ENCODE measurements around the gene UNG.

UNG gene

DNA sequence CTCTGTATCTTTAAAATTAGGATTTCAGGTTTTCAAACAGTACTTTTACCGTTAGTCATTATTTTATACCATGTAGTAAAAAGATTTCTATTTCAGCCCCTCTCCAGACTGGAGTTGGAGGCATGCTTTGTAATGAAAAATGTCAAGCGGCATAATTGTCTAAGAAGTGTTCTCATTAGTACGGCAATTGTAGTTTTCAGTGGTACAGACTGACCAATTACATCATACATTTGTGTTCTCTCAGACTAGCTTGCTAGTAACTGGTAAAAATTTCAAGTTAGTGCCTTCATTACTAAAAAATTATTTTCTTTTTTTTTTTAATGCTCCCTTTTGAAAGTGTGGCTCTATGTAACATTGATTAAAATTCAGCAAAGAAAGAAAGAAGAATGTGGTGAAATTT lies 40.5 kb upstream of the UNG start:
- Histone ChIP-seq H3K27ac (ENCODE audit: low read length) (no peak overlapping the region), H3K4me3 (ENCODE audit: low read length) (no peak overlapping the region), H3K4me1 (ENCODE audit: low read length) (peaks cover 2% of the 10 kb centered on the region; the same call in 1 of the 2 replicates), H4K20me1 (ENCODE audit: insufficient read depth, low read length) (no peaks in the 10 kb centered on the region), H3K9me3 (ENCODE audit: insufficient read depth, low read length) (no peaks in the 10 kb centered on the region), H3K27me3 (ENCODE audit: low read depth, low read length) (no peaks in the 10 kb centered on the region), H3K9ac (ENCODE audit: low read length) (no peak overlapping the region), H3K4me2 (ENCODE audit: low read length) (no peak overlapping the region), H3K79me2 (ENCODE audit: low read length) (peaks cover 12% of the 10 kb centered on the region; the same call in 1 of the 2 replicates), H3K36me3 (replicated peaks; ENCODE audit: low read depth, low read length) (no peaks in the 10 kb centered on the region), H2AFZ (ENCODE audit: low read depth, low read length) (no peak overlapping the region)
- TF ChIP-seq CTCF (IDR thresholded peaks at IDR 0.05; ENCODE audit: low read depth, low read length) (no peak), EZH2phosphoT487 (IDR thresholded peaks at IDR 0.05; ENCODE audit: low read depth) (no peak)

GRCh38 chr12:109057376-109057775 lies 40.0 kb upstream of the UNG start:
- H3K36me3 ChIP-seq (replicated peaks; ENCODE audit: low read depth, low read length) = no peaks in the 10 kb centered on the region

GRCh38 chr12:109058773-109059172 lies 38.6 kb upstream of the UNG start:
- Histone ChIP-seq H3K4me2 (ENCODE audit: low read length) (no peak overlapping the region), H3K9me3 (ENCODE audit: insufficient read depth, low read length) (no peaks in the 10 kb centered on the region), H3K4me1 (ENCODE audit: low read length) (no peaks in the 10 kb centered on the region), H3K9ac (ENCODE audit: low read length) (no peak overlapping the region), H4K20me1 (ENCODE audit: insufficient read depth, low read length) (no peaks in the 10 kb centered on the region), H3K27me3 (ENCODE audit: low read depth, low read length) (no peaks in the 10 kb centered on the region), H3K4me3 (ENCODE audit: low read length) (no peak overlapping the region), H3K27ac (ENCODE audit: low read length) (no peak overlapping the region), H3K36me3 (replicated peaks; ENCODE audit: low read depth, low read length) (peaks cover 4% of the 10 kb centered on the region), H2AFZ (ENCODE audit: low read depth, low read length) (no peak overlapping the region), H3K79me2 (ENCODE audit: low read length) (0 out of 2 replicates have a peak, but pooled peaks cover 2% of the 10 kb centered on the region)
- TF ChIP-seq CTCF (IDR thresholded peaks at IDR 0.05; ENCODE audit: low read depth, low read length) (no peak), EZH2phosphoT487 (IDR thresholded peaks at IDR 0.05; ENCODE audit: low read depth) (no peak)

More at GRCh38 chr12:109057376-109057775, 40.0 kb upstream of the UNG start:
- H4K20me1 ChIP-seq (ENCODE audit: insufficient read depth, low read length) = no peaks in the 10 kb centered on the region
- no peaks in the 10 kb centered on the region for H3K9me3 ChIP-seq (ENCODE audit: insufficient read depth, low read length)
- no peak overlapping the region for H3K4me2 ChIP-seq (ENCODE audit: low read length)
- no peak overlapping the region for H3K27ac ChIP-seq (ENCODE audit: low read length)
- no peak overlapping the region for H3K4me3 ChIP-seq (ENCODE audit: low read length)
- H2AFZ ChIP-seq (ENCODE audit: low read depth, low read length) = no peak overlapping the region
- H3K4me1 ChIP-seq (ENCODE audit: low read length) = no peaks in the 10 kb centered on the region
- TF ChIP-seq EZH2phosphoT487 (IDR thresholded peaks at IDR 0.05; ENCODE audit: low read depth) = no peak
- no peak for TF ChIP-seq CTCF (IDR thresholded peaks at IDR 0.05; ENCODE audit: low read depth, low read length)
- H3K79me2 ChIP-seq (ENCODE audit: low read length) = peaks cover 12% of the 10 kb centered on the region; the same call in 1 of the 2 replicates
- no peaks in the 10 kb centered on the region for H3K27me3 ChIP-seq (ENCODE audit: low read depth, low read length)
- H3K9ac ChIP-seq (ENCODE audit: low read length) = no peak overlapping the region

DNA sequence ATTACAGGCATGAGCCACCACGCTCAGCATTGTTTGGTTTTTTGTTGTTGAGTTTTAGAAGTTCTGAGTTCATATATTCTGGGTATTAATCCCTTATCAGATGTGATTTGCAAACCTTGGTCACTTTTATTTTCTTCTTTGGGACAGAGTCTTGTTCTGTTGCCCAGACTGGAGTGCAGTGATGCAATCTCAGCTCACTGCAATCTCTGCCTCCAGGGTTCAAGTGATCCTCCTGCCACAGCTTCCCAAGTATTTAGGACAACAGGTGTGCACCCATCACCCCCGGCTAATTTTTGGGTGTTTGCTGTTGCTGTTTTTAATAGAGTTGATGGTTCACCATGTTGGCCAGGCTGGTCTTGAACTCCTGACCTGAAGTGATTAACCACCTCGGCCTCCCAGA lies 33.3 kb upstream of the UNG start:
- Histone ChIP-seq H3K4me3 (ENCODE audit: low read length) (no peak overlapping the region), H3K27ac (ENCODE audit: low read length) (no peak overlapping the region), H3K9ac (ENCODE audit: low read length) (no peak overlapping the region), H2AFZ (ENCODE audit: low read depth, low read length) (no peak overlapping the region), H3K36me3 (replicated peaks; ENCODE audit: low read depth, low read length) (peaks cover 4% of the 10 kb centered on the region), H3K4me1 (ENCODE audit: low read length) (no peaks in the 10 kb centered on the region), H3K27me3 (ENCODE audit: low read depth, low read length) (no peaks in the 10 kb centered on the region), H3K79me2 (ENCODE audit: low read length) (no peaks in the 10 kb centered on the region), H3K9me3 (ENCODE audit: insufficient read depth, low read length) (no peaks in the 10 kb centered on the region), H4K20me1 (ENCODE audit: insufficient read depth, low read length) (no peaks in the 10 kb centered on the region), H3K4me2 (ENCODE audit: low read length) (no peak overlapping the region)
- TF ChIP-seq EZH2phosphoT487 (IDR thresholded peaks at IDR 0.05; ENCODE audit: low read depth) (no peak), CTCF (IDR thresholded peaks at IDR 0.05; ENCODE audit: low read depth, low read length) (no peak)

Data from OCI-LY3 (cell line).